Neutrophil (primary cell): Measurements from ENCODE around the gene TUBB4A.

ENCODE experiments used
- H3K27ac ChIP-seq: fragments of 200-600 bp; sonication (generic); 2 replicates; pipeline ENCODE4 v1.5.1; 2016; ENCODE audit warnings: mild to moderate bottlenecking, moderate library complexity
- H3K27me3 ChIP-seq: fragments of 200-600 bp; sonication (generic); 2 replicates; pipeline ENCODE4 v1.6.0; 2016; ENCODE audit warnings: mild to moderate bottlenecking
- H3K36me3 ChIP-seq: fragments of 200-600 bp; sonication (generic); 2 replicates; pipeline ENCODE4 v1.5.1; 2017
- H3K4me1 ChIP-seq, 2 experiments: fragments of 200-600 bp in 1 of 2; sonication (generic) in 1 of 2; 1 replicate in 1 of 2; 2 replicates in 1 of 2; pipeline versions ENCODE4 v1.5.1 to v1.6.1; 2013 to 2016; ENCODE audit warnings: low read depth in 1 of 2, low read length in 1 of 2, mild to moderate bottlenecking in 1 of 2, moderate library complexity in 1 of 2; ENCODE audit not compliant: control insufficient read depth in 1 of 2, insufficient read depth in 1 of 2
- H3K4me3 ChIP-seq, 2 experiments: fragments of 200-600 bp in 1 of 2; sonication (generic) in 1 of 2; 1 replicate in 1 of 2; 2 replicates in 1 of 2; pipeline ENCODE4 v1.5.1; 2013 to 2016; ENCODE audit warnings: low read depth in 1 of 2, low read length in 1 of 2, mild to moderate bottlenecking in 1 of 2, moderate library complexity in 1 of 2
- H3K9me3 ChIP-seq: fragments of 200-600 bp; sonication (generic); 2 replicates; pipeline ENCODE4 v1.5.1; 2016
- CTCF ChIP-seq: fragments of 200-600 bp; sonication (generic); IDR thresholded peaks from 2 replicates; pipeline ENCODE4 v1.5.1; 2016; ENCODE audit warnings: antibody characterized with exemption

TUBB4A gene

GRCh38 chr19:6484230-6484629, 17.9 kb downstream of the TUBB4A start:
- Histone ChIP-seq H3K4me3 (no peak overlapping the region), H3K4me1 (peaks cover 19 to 21% of the 10 kb centered on the region in 2 experiments), H3K36me3 (peaks cover 7% of the 10 kb centered on the region), H3K27me3 (peaks cover under 1% of the 10 kb centered on the region), H3K27ac (no peak overlapping the region), H3K9me3 (no peaks in the 10 kb centered on the region)
- TF ChIP-seq CTCF, result no peak

- H3K27ac ChIP-seq, result no peak overlapping the region
- no peaks in the 10 kb centered on the region for H3K27me3 ChIP-seq
- TF ChIP-seq CTCF, result no peak
Measured at GRCh38 chr19:6483235-6483634, 18.9 kb downstream of the TUBB4A start.

GRCh38 chr19:6482343-6482686, 19.8 kb downstream of the TUBB4A start:
- peak overlapping the region; percentile 69 to 91 for H3K4me3 ChIP-seq
- H3K27ac ChIP-seq, result peak overlapping the region; percentile 91
- TF ChIP-seq CTCF, result no peak
- no peaks in the 10 kb centered on the region for H3K27me3 ChIP-seq
- H3K9me3 ChIP-seq, result no peaks in the 10 kb centered on the region
- H3K36me3 ChIP-seq, result peaks cover 18% of the 10 kb centered on the region
- H3K4me1 ChIP-seq, result peaks cover 19 to 21% of the 10 kb centered on the region in 2 experiments

More at GRCh38 chr19:6483235-6483634, 18.9 kb downstream of the TUBB4A start:
- Histone ChIP-seq H3K4me3 (no peak overlapping the region), H3K4me1 (peaks cover 19 to 21% of the 10 kb centered on the region in 2 experiments), H3K9me3 (no peaks in the 10 kb centered on the region), H3K36me3 (peaks cover 14% of the 10 kb centered on the region)

DNA sequence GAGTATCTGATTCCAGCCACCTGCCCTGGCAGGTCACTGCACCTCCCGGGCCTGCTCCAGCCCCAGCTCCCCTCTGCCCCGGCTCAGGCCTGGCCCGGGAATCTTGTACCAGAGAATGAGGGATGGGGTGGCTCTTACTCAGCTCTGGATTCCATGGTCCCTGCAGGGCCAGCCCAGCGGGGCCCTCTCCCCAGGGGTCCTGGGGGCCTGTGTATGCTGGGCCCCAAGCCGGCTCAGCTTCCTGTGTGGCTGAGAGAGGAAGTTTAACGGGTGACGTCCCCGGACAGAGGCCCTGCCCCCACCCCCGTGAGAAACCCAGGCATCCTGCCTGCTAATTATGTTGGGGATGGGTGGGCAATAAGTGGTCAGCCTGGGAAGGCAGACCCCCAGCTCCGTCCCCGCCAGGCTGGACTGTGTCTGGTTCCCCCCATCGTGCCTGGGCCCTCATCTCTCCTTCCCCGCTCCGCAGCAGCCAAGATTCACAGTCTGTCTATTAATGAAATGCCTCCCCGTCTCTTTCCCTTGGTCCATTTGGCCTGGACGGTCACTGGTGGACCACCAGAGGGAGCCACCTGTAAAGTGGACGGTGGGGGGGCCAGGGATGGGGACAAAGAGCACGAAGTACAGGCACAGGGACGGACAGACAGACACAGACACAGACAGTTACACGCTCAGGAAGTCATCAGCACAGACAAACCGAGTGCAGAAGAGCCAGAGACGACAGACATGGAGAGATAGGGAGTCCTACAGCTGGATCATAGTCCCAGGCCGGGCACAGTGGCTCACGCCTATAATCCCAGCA, 20.4 kb downstream of the TUBB4A start, which contains the start of gene DENND1C:
Gene DENND1C, minus strand, starts transcription at position 247 of the 802 bp plus-strand sequence. Its CDS starts 92 bp downstream, at position 155.
- H3K27ac ChIP-seq, result peak within 1 kb of the TSS; percentile 91
- H3K9me3 ChIP-seq, result no peaks in the 10 kb centered on the region
- H3K36me3 ChIP-seq, result peaks cover 23% of the 10 kb centered on the region
- H3K4me3 ChIP-seq, result peak within 1 kb of the TSS; percentile 69 to 91
- TF ChIP-seq CTCF, result peak; percentile 57
- no peaks in the 10 kb centered on the region for H3K27me3 ChIP-seq
- peaks cover 19 to 21% of the 10 kb centered on the region in 2 experiments for H3K4me1 ChIP-seq

DNA sequence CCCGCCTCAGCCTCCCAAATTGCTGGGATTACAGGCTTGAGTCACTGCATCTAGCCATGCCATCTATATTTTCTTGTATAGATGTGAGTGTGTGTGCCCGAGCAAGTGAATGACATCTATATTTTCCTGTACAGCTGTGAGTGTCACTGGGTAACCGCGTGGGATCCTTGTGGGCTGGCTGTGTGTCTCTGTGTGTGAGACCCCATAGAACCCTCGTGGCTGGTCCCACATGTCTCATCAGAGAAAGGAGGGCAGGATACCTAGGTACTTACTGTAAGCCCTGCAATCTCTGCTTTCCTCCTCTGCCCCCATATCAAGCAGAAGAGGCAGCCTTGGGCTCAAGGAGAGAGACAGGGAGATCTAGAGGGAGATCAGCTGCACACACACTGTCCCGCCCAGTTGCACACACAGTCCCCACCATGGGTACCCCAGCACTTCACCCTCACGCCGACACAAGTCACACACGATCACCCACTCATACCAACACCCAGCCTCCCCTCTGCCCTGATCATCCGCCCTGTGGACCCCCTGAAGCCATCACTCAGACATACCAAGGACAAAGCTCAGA, 21.2 kb downstream of the TUBB4A start:
- Histone ChIP-seq H3K4me3 (peak overlapping the region; percentile 69 to 91), H3K9me3 (no peaks in the 10 kb centered on the region), H3K4me1 (peaks cover 19 to 21% of the 10 kb centered on the region in 2 experiments), H3K27ac (peak overlapping the region; percentile 91), H3K27me3 (no peaks in the 10 kb centered on the region), H3K36me3 (peaks cover 31% of the 10 kb centered on the region)
- TF ChIP-seq CTCF, result no peak
